Right ventricle myocardium superior (tissue), 1 donor: ENCODE data around the gene PLD1. TPM values are rescaled to one million over a fixed set of nuclear protein-coding genes. Genes with fewer than 3 reads are reported as not detected.

Experiments used
- ATAC-seq: fragments of 200-7000 bp; cut with Tn5 transposase; one replicate; pipeline ENCODE4 v1.9.1; 2020; ENCODE audit warnings: mild to moderate bottlenecking; ENCODE audit not compliant: poor library complexity
- DNase-seq: peaks from one replicate; pipeline ENCODE4 v3.0.0-alpha.2; 2020
- intact Hi-C: fragments of 100-400 bp; cut with DNase I; formaldehyde crosslinking; loops from one replicate; pipeline ENCODE4 v1.11.2; 2022
- total RNA-seq: library from RNA; stranded (reverse); fragmentation: NEBNext Ultra II Directional; extraction: Animal tissue kit (Norgen Biotek cat#: 25700); gene quantifications from one replicate; pipeline ENCODE4 v1.2.1, GENCODE V29; 2021
- donor health status: DM: no; HTN: yes; CAD: no; lungs with severe emphysema.

Gene PLD1
- total RNA-seq, 1 donor from 2014 or later: 64.3 TPM

DNA sequence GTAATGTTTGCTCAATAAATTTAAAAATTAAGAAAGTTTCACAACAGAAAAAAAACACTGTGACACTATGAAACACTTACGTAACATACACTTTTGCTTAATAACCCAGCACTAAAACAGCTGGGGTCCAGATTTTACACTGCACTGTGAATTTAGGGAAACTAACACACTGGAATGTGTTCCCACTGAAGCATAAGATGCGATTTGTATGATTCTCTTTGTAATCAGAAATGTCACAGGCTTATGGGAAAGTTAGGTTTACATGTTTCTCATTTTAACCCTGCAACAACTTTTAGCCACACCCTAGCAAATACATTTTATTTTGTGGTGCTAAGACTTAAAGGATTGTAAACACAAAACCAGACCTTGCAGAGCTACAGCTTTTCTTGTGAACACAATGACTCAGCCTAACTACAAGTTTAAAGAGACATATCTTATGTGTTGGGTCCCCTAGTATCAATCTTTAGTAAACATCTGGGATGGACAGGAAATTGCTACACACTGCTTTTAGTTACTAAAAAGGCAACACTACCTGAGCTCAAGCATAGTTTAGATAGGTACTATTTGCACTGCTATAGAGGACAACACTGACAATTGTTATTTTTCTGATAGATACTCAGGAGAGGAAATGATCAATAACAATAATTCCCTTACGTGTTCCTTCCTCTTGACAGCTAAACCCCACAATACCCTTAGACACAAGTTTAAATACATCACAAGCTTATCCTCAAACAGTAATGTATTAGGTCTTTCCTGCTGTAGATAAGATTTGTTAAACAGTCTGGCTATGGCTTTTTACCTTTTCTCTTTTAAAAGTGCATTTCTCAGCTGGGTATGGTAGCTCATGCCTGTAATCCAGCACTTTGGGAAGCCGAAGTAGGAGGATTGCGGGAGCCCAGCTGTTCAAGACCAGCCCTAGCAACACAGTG is 3.8 kb downstream of the PLD1 start:
- DNase-seq (no peak), ATAC-seq (no peak)
- intact Hi-C loops: no loop called here

DNA sequence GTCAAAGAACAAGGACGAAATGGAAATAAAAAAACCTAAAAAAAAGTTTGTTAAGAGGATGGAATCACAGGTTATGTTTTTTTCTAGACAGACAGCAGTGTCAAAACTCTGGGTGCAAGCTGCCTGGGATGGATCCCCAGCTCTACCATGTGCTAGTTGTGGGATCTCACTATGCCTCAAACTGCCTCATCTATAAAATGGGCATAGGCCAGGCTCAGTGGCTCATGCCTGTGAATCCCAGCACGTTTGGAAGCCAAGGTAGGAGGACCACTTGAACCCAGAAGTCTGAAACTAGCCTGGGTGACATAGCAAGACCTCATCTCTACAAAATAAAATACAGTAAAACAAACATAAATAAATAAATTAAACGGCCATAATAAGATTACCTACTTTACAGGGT is 4.6 kb downstream of the PLD1 start:
- DNase-seq (no peak), ATAC-seq (no peak)
- intact Hi-C loops: no loop called here

DNA sequence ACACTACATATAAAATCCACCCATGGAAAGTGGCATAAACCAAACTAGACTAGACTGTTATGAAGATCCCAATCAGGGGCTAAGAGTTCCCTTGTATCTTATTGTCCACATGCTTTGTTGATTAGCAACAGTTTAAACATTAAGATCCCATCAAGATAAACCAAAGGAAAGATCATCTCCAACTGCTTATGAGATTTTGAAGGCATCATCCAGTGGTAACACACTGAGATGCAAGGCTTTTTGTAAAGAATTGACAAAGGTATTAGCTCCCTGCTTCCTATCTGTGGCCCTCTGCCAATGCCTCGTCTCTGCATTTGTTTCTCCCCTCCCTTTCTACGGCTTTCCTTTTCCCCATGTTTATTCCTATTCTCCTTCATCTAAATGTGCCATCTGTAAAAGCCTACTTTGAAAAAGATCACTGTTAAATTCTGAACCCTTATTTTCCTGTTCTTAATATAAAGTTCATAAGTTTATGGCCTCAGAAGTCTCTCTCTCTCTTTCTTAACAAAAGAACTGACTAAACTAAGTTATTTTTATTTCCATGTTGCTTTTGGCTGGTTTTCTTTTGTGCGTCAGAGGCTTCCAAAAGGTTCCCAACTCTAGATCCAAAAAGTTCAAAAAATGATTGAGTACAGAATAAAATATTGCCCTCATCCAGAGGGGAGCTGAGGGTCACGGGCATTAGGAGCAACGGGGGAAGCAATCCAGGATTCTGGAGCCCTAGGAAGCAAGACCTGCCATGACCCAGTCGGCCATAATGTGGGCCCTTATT is 5.5 kb downstream of the PLD1 start:
- ATAC-seq: peak; percentile 17
- intact Hi-C loops: no loop called here
- no peak for DNase-seq

DNA sequence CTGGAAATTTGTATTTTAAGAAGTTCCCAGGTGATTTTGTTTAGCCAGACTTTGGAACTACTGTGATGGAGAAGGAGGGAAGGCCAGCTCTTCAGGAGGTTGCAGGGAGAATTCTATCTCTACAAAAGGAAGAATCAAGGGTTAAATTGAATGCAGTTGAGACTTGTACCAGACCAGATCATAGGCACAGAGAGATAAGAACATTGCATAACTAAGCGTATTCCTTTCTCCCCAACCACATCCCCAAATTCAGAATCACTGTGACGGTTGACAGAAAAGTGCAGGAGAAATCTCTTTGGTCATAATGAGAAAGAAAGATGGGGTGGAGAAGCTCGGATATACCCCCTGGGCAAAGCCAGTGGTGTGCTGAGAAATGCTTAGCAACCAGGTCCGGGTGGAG is 7.2 kb downstream of the PLD1 start:
- DNase-seq (no peak), ATAC-seq (no peak)
- intact Hi-C loops: no loop called here

DNA sequence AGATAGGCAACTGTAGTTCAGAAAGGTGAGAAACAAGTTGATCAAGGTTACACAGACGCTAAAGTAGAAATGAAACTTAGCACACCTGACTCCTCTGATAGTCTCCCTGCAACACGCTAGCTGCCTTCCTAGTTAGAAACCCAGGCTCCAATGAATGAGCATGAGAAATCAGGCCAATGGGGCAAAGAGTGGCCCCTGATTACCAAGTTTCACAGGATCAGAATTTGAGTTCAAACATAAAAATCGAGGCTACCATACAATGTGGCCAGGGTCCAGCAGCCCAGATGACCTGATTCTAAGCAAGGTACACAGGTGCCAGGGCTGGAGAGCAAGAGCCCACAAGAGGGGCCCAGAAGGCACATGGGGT is 7.7 kb downstream of the PLD1 start:
- DNase-seq: no peak
- no peak for ATAC-seq
- intact Hi-C loops: no loop called here

DNA sequence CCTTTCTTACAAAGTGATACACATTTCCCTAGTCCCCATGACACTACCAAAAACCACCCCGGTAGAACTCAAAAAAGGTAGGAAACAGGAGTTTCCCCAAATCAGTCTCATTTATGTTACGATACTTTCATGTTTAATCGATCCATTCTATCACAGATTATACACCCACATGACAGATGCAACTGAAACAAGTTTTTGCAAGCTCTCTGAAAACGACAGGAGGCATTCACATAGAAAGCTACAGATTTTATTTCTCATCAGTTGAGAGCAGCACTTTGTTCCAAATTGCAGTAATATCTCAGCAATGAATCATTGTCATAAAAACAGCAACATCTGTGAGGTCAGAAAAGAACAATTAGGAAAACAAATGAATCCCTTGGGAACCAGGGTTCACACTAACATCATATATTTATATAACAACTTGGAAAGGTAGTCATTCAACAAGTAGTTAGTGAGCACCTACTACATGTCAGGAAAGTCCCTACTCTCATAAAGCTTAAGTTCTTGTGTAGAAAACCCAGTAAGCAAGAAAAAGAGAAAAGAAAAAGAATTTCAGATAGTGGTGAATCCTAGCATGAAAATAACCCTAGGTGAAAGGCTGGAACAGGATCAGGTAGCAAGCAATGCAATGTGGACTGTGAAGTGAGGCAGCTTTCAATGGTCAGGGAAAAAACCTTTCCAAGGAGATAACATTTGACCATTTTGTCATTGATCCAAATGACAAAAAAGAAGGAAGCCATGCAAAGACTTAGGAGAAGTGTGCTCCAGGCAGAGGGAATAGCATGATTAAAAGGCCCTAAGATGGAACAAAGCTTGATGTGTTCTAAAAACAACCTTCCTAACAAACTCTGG is 8.3 kb downstream of the PLD1 start:
- no peak for DNase-seq
- intact Hi-C loops: no loop called here
- ATAC-seq: peak; percentile 43

DNA sequence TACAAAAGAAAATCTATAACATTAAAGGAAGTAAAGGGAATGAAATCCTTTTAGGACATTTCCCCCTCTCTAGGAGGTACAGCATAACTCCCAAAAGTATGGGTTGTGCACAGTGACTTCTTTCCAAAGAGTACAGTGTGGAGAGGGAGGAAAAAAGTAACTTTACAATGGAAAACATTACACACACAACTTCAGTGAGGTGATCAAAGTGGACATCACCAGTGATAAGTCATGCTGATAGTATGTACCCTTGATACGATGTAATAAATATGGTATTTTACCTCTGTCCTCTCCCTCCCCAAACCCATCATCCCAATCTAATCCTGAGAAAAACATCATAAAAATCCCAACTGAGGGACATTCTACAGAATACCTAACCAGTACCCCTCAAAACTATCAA is 10.8 kb downstream of the PLD1 start:
- DNase-seq (no peak), ATAC-seq (no peak)
- intact Hi-C loops: no loop called here

DNA sequence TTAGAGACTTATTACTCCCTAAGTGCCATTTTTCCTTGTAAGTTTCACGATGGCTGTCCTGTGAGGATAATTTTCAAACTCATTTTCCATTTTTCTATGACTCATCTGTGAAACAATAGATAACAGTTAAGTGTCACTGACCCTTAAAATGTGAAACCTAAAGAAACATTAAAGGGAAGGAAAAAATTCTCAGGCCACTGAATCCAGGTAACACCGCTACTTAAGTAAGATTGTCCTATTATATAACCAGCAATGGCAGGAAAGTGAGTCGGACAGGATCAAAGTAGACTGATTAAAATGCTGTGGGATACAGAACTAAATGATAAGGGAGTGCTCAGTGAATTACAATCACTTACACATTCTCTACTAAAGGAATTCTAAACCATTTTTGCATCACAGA is 12.4 kb downstream of the PLD1 start:
- ATAC-seq (no peak), DNase-seq (no peak)
- intact Hi-C loops: no loop called here

DNA sequence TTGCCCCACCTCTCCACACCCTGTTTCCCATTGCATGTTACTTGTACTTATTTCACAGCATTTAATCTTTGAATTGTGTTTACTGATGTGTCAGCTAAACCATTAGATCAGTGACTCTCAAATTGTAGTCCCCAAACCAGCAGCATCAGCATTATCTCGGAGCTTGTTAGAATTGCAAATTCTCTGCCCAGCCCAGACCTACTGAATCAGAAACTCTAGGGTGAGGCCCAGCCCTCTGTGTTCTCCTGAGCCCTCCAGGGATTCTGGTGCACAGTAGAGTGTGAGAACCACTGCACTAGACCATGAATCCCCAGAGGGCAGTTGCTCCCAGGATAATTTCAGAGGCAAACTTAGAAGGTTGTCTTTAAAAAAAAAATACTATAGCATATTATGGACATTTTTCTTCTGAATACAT is 13.0 kb downstream of the PLD1 start:
- DNase-seq: no peak
- intact Hi-C loops: no loop called here
- ATAC-seq: no peak

DNA sequence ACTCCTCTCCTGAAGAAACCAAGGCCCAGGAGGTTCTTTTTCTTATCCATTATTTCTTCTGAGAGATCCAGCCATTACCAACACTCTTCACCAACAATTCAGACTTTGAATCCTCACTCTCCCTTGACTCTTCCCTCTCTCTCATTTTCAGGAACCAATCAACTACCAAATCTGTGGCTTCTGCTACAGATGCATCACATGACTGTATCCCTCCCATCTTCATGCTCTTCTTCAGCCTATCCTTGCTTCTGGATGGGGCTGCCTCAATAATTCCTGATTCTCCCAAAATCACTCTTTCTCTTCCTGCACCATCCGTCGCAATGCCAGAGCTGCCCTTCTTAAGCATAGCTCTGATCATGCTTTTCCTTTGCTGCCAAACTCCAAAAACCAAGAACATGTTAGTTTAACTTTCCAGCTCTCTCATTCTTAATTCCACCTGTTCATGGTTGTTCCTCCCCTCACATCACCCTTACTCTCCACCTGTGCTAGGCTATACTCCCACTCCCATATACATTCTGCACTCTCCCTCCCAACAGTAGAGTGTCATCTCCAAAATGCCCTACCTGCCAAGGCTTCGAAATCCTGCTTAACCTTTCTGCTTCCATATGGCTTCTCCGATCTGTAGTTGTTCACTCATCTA is 13.5 kb downstream of the PLD1 start:
- intact Hi-C loops: no loop called here
- ATAC-seq (no peak), DNase-seq (no peak)

DNA sequence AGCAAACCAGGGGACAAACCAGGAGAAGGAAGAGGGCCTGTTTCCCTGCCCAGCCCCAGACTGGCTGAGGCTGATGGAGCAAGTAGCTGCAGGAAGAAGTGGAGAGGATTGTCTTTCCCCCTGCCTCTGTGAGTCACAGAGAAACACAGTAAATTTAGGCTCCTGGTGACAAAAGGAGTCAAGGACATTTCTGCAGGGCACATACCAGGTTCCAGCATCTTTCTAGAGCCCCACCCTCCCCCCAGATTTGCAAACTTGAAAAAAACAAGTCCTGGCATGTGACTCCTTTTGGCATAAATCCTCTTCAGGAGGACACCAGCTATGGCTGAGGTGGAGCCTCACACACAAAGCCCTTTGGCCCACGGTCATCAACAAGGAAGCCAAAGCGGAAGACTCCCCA is 17.8 kb downstream of the PLD1 start:
- no peak for ATAC-seq
- no peak for DNase-seq
- intact Hi-C loops: no loop called here

DNA sequence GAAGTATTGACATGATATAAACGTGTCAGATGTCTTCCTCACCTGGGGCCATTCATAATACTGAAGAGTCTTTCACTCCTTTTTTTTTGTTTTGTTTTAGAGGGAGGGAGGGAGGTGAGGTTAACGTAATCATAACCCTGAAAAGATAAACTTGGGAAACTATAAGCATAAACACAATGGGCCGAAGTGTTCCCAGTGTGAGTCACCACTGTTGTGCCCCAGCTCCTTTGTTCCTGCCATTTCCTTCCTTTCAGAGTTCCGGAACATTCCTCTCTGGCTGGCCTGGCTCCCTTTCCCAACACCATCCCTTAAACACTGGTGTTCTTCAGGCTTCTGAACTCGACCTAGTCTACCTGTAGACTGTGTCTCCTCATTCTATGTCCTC is 18.6 kb downstream of the PLD1 start:
- DNase-seq (no peak), ATAC-seq (no peak)
- intact Hi-C loops: no loop called here

DNA sequence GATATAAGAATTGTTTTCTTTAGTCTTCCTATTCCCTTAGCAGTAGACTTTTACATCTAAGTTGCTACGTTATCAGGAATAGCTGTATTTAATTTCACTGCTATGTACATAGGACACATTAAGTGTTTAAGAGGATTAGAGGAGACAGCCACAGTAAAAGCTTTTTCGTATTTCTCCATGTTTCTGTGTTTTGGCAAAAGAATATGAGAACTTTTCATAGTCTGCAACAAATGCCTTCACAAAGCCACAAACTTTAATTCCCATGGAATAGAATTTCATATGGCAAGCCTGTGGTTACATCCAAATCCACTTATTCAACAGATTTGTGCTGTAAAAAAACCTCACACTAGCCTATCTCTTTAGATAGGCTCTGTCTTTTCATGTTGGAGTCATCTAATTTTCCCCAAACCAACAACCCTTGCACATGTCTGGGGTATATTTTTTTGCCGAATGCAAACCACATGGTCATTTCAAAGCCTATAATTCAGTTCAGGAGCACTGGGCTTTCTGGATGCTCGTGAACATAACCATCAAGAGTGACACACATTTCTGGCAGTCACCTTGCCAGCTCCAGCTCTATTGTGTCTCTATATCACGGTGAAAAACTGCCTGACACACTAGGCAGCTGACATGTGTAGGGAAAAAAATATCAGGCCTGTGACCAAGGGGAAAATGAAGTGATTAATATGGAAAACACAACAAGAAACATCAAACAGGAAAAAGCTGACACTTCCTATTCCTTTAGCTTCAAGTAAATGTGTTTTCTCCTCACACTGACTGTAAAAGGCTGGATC is 19.2 kb downstream of the PLD1 start:
- intact Hi-C loops: no loop called here
- ATAC-seq: no peak
- no peak for DNase-seq

DNA sequence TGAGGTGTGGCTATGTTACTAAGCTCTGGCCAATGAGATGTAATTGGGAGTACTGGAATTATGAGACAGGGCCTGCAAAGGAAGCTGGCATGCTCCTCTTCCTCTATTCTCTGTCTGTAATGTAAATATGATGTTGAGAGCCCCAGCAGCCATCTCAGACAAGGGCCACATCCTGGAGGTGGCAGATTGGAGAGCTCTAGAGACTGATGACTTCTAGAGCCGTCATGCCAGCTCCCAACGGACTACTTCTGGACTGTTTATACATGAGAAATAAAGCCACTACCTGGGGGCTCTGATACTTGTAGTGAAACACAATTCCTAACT is 19.7 kb downstream of the PLD1 start:
- intact Hi-C loops: no loop called here
- no peak for ATAC-seq

DNA sequence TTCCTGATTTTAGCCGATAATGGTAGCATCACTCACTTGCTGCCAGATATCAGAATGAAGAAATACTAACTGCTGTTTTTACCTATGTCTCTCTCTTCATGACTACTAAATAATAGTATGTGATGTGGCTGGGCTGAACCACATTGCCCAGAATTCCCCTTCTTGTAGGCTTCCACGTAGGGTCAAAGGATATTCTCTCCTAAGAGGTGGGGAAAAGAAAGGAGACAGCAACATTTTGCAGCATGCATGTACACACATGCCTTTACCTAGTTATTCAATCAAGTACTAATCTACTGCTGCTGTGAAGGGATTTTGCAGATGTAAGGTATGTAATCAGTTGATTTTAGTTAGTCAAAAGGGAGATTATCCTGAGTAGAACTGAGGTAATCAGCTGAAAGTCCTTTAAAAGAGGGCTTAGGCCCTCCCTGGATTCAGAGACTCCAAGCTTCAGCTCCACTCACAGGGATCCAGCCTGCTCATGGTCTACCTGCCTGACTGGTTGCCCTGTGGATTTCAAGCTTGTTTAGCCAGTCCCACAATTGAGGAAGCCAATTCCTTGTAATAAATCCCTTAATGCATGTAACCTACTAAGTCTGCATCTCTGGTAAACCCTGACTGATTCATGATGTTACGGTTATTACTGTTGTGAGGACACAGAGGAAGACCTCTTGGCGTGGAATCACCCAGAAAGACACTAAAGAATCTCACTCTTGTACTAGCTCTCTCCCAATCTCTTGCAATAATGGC is 20.4 kb downstream of the PLD1 start:
- DNase-seq (no peak), ATAC-seq (no peak)
- intact Hi-C loops: no loop called here

More for the DNA sequence above, 19.7 kb downstream of the PLD1 start:
- no peak for DNase-seq

DNA sequence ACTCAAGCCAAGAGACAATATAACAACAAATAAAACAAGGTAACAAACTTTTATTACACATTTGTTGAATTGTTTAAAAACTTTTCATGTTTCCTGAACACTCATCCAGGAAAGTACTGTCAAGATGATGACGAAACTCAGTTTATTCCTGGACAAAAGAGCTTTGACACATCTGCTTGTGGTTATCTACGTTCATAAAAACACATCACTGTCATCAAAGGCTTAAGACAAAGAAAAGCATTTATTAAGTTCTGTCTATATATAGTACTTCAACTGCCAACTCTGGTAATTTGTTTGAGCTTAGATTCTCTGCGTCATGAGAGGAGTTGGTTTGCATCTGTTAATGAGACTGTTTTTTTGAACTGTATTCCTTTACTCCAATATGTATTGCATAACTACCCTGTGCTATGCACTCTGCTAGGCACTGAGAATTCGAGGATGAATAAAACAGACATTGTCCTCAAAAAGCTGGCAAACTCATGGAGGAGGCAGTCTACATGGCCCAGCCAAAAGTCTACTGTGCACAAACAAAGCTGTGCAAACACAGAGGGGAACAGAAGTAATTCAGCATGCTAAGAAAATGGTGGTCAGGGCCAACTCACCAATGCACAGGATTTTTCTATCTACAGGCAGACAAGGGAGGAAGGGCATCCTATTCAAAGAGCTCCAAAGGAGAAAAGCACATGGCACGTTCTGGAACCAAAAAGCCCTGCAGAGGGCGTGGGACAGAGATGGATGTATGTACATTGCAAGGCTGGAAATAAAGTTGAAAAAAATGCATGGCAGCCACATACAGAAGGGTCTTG is 21.5 kb downstream of the PLD1 start:
- ATAC-seq (peak; percentile 60), DNase-seq (no peak)
- intact Hi-C loops: no loop called here

DNA sequence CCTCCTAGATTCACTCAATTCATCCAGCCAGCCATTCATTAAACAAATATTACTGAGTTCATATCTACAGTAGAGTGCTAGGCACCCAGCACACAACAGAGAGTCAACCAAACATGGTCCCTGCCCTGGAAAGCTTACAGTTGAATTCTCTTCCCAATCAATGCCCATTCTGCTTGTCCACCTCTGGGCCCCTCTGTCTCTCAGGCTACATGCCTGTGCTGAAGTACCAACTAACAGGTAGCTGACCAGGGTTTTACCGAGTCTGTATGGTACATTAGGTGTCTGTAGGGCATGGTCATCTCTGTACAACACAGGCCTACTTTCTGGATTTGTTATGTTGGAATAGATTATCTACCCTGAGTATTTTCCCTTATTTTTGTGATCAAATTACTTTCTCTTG is 23.3 kb downstream of the PLD1 start:
- intact Hi-C loops: no loop called here
- no peak for DNase-seq
- ATAC-seq: no peak
